Activated naive CD4-positive, alpha-beta T cell treated with anti-CD3 and anti-CD28 coated beads for 36 hours (primary cell): Measurements from ENCODE around the gene ARHGAP8. TPM values are rescaled to one million over a fixed set of nuclear protein-coding genes. Genes with fewer than 3 reads are reported as not detected.

Experiments
- CTCF ChIA-PET: fragments of 350-600 bp; sonication (Branson Sonifier 250); formaldehyde crosslinking; loops from one replicate; lab custom pipeline; 2021; ENCODE audit warnings: antibody characterized with exemption; lab: Charles Lee
- DNase-seq: peaks from one replicate; pipeline ENCODE4 v3.0.0-alpha.2; 2020
- H3K27ac Mint-ChIP-seq: one replicate; pipeline ENCODE4 v1.8.0; 2021; ENCODE audit warnings: mild to moderate bottlenecking, mixed read lengths
- H3K27me3 Mint-ChIP-seq: one replicate; pipeline ENCODE4 v1.8.0; 2021; ENCODE audit warnings: low read depth, mixed read lengths
- H3K36me3 Mint-ChIP-seq: one replicate; pipeline ENCODE4 v1.8.0; 2021; ENCODE audit warnings: low read depth, mixed read lengths
- H3K4me1 Mint-ChIP-seq: one replicate; pipeline ENCODE4 v1.8.0; 2021; ENCODE audit warnings: low read depth, mixed read lengths
- H3K4me3 Mint-ChIP-seq: one replicate; pipeline ENCODE4 v1.8.0; 2021; ENCODE audit warnings: mild to moderate bottlenecking, moderate library complexity, mixed read lengths
- H3K9me3 Mint-ChIP-seq: one replicate; pipeline ENCODE4 v1.8.0; 2021; ENCODE audit warnings: mixed read lengths
- intact Hi-C: fragments of 100-400 bp; cut with micrococcal nuclease; formaldehyde crosslinking; loops from one replicate; pipeline ENCODE4 v1.15.1; 2023
- total RNA-seq, 2 experiments: library from RNA; stranded (reverse); gene quantifications; one replicate each; pipeline ENCODE4 v1.2.3, GENCODE V29; 2021

The ARHGAP8 gene
- total RNA-seq, 2 experiments from 2014 or later = 1.6 to 2.7 TPM

DNA sequence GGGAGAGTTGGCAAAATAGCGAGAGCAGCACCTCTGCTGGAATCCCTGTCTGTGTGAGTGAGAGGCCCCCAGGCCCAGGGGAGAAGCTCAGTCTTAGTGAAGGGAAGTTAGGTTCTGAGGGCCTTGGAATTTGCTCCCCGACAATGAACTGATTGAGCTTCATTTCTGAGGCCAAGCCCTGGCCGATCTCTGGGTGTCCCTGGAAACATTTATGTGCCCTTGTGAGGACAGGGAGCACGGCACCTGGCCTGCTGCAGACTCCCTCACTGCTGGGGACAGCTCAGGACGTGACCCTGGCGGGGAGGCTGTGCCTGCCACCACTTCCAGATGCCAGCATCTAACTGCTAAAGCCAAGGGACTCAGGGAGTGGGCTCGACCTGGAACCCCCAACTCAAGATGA lies 52.0 kb downstream of the ARHGAP8 start:
- H3K36me3 Mint-ChIP-seq = no peaks in the 10 kb centered on the region
- no peak overlapping the region for H3K27ac Mint-ChIP-seq
- H3K4me3 Mint-ChIP-seq = no peak overlapping the region
- no peaks in the 10 kb centered on the region for H3K9me3 Mint-ChIP-seq
- no peaks in the 10 kb centered on the region for H3K27me3 Mint-ChIP-seq
- DNase-seq = no peak
- CTCF ChIA-PET = no interaction called here
- H3K4me1 Mint-ChIP-seq = peaks cover 3% of the 10 kb centered on the region
- intact Hi-C loops = no loop called here

DNA sequence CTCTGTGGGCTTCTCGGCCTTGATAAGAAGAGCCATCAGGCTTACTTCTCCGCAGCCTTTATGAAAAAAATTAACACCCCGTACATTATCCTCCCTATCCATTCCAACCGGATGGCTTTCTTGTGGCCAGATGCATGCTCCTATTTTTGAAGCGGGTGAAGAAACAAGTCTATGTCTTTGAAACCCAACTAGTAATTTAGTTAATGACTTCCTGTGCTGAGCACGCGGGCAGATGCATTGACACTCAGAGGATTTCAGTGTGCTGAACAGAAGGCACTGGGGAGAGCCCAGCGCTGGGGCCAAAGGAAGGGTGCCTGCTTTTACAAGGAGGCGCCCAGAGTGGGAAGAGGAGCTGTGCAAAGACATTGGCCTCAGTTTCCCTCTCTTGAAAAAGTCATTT lies 53.3 kb downstream of the ARHGAP8 start:
- Mint-ChIP-seq H3K4me1 (peaks cover 3% of the 10 kb centered on the region), H3K27me3 (no peaks in the 10 kb centered on the region), H3K36me3 (no peaks in the 10 kb centered on the region), H3K4me3 (no peak overlapping the region), H3K27ac (no peak overlapping the region), H3K9me3 (no peaks in the 10 kb centered on the region)
- no peak for DNase-seq
- CTCF ChIA-PET = no interaction called here
- intact Hi-C loops = no loop called here

GRCh38 chr22:44807232-44807631 lies 54.9 kb downstream of the ARHGAP8 start:
- CTCF ChIA-PET = no interaction called here
- Mint-ChIP-seq H3K9me3 (no peaks in the 10 kb centered on the region), H3K27ac (no peak overlapping the region), H3K4me1 (peaks cover 3% of the 10 kb centered on the region), H3K4me3 (no peak overlapping the region), H3K27me3 (no peaks in the 10 kb centered on the region), H3K36me3 (no peaks in the 10 kb centered on the region)
- DNase-seq = no peak
- intact Hi-C loops = no loop called here

DNA sequence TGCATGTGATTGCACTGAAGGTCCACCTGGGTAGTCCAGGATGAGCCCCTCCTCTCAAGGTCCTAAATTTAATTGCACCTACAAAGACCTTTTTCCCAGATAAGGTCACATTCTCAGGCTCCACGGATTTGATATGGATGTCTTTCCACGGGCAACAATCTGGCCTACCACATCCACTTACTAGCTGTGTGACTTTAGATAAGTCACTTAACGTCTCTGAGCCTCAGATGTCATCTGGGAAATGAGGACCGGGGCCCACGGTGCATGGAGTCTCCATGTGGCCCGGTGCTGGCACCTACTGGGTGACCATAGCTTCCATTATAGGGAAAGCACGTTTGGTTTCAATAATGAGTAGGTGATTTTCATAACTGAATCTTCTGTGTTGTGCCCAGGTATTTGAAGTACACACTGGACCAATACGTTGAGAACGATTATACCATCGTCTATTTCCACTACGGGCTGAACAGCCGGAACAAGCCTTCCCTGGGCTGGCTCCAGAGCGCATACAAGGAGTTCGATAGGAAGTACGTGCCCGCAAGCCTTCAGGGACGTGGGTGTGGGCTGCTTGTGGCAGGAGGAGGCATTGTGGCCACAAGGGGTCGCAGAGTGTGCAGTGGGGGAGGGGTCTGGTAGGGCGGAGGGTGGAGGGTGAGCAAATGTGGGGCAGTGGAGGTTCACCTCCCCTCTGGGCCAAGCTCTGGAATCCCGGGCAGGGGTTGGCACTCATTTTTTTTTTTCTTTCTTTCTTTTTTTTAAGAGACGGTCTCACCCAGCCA lies 55.7 kb downstream of the ARHGAP8 start:
- Mint-ChIP-seq H3K27me3 (no peaks in the 10 kb centered on the region), H3K4me3 (no peak overlapping the region), H3K36me3 (no peaks in the 10 kb centered on the region), H3K9me3 (no peaks in the 10 kb centered on the region), H3K27ac (no peak overlapping the region), H3K4me1 (peaks cover 3% of the 10 kb centered on the region)
- intact Hi-C loops = no loop called here
- CTCF ChIA-PET = no interaction called here
- peak; percentile 19 for DNase-seq

DNA sequence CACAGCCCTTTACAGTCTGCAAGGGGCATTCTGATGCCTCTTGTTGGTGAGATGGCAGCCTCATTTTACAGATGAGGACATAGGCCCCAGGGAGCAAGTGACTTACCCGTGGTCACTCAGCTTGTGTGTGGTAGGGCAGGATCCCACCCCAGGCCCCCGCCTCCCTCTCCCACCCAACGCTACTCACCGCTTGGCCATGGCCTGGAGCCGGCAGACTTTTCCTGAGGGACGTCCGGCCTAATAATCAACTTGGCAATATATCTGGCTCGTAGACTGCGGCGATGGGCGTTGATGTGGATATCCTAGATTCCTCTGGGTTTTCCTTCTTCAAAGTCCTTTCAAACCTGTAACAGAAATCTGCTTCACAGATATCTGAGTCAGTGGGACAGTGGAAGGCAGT lies 57.1 kb downstream of the ARHGAP8 start:
- H3K27ac Mint-ChIP-seq = no peak overlapping the region
- peaks cover 3% of the 10 kb centered on the region for H3K4me1 Mint-ChIP-seq
- CTCF ChIA-PET = no interaction called here
- no peak for DNase-seq
- H3K9me3 Mint-ChIP-seq = no peaks in the 10 kb centered on the region
- intact Hi-C loops = no loop called here
- no peaks in the 10 kb centered on the region for H3K36me3 Mint-ChIP-seq
- no peaks in the 10 kb centered on the region for H3K27me3 Mint-ChIP-seq
- H3K4me3 Mint-ChIP-seq = no peak overlapping the region

DNA sequence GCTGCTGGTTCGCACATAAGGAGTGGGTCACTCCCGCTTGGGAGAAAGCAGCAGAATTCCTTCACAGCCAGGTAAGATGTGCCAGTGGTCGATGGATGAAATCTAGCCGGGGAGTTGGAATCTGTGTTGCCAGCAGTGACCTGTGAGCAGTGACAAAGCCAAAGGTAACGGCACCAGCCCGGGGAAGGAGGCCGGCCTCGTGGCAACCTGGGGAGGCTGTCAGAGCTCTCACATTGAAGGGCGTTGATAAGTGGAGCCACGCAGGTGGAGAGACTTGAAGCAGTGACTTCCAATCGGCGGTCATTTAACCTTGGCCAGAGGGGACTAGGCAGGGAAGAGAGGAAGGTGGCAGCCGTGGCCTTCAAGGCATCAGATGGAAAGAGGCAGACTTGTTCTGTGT lies 58.8 kb downstream of the ARHGAP8 start:
- H3K9me3 Mint-ChIP-seq = no peaks in the 10 kb centered on the region
- H3K27me3 Mint-ChIP-seq = no peaks in the 10 kb centered on the region
- no peaks in the 10 kb centered on the region for H3K36me3 Mint-ChIP-seq
- CTCF ChIA-PET = interaction anchor here (0.5 kb wide), 1 partner anchor 286 kb away, joined by 3 read pairs; no protein-coding TSS in a partner anchor
- intact Hi-C loops = no loop called here
- no peak overlapping the region for H3K27ac Mint-ChIP-seq
- no peak for DNase-seq
- peaks cover 3% of the 10 kb centered on the region for H3K4me1 Mint-ChIP-seq
- no peak overlapping the region for H3K4me3 Mint-ChIP-seq

- H3K27me3 Mint-ChIP-seq = no peaks in the 10 kb centered on the region
- no peaks in the 10 kb centered on the region for H3K36me3 Mint-ChIP-seq
- no peak overlapping the region for H3K27ac Mint-ChIP-seq
- H3K4me1 Mint-ChIP-seq = no peaks in the 10 kb centered on the region
- no peak overlapping the region for H3K4me3 Mint-ChIP-seq
- intact Hi-C loops = no loop called here
- CTCF ChIA-PET = no interaction called here
- H3K9me3 Mint-ChIP-seq = no peaks in the 10 kb centered on the region
- DNase-seq = no peak
Measured at GRCh38 chr22:44813416-44813815, 61.0 kb downstream of the ARHGAP8 start.

DNA sequence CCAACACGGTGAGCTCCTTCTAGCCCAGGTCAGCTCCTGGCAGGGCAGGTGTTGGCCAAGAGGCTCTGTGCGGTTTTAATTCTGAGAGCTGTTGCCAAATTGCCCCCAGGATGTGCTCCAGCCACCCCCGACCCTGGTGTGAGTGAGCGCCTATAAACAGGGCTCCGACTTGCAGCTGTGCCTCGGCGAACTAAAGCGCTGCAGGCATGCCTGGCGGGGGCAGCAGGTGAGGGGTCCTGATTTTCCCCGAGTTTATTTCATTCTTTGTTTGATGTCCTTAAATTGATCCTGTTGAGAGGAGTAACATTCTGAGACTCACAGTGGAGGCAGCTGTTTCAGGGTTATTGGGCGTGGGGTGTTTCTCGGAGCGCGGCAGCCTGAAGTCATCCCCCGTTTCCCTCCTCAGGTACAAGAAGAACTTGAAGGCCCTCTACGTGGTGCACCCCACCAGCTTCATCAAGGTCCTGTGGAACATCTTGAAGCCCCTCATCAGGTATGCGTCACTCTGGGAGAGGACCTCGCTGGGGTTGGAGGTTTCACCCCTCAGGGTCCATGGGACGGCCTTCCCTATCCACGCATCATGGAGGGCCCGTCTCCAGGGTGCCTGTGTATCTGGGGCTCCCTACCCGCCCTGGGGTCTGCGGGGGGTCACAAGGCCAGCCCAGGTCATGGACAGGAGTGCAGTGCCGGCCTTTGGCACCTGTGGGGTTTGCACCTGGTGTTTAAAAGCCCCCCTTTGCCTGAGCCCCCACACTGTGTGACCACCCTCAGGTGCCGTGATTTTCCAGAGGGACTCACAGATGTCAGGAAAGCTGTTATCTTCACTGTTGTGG lies 62.1 kb downstream of the ARHGAP8 start:
- Mint-ChIP-seq H3K27me3 (no peaks in the 10 kb centered on the region), H3K4me1 (no peaks in the 10 kb centered on the region), H3K36me3 (no peaks in the 10 kb centered on the region), H3K4me3 (no peak overlapping the region), H3K9me3 (no peaks in the 10 kb centered on the region), H3K27ac (no peak overlapping the region)
- CTCF ChIA-PET = no interaction called here
- intact Hi-C loops = no loop called here
- DNase-seq = no peak

GRCh38 chr22:44815099-44816070 lies 63.0 kb downstream of the ARHGAP8 start:
- DNase-seq = no peak
- CTCF ChIA-PET = interaction anchor here (1.0 kb wide), 1 partner anchor 14 kb away, joined by 4 read pairs; no protein-coding TSS in a partner anchor
- peaks cover 2% of the 10 kb centered on the region for H3K27me3 Mint-ChIP-seq

DNA sequence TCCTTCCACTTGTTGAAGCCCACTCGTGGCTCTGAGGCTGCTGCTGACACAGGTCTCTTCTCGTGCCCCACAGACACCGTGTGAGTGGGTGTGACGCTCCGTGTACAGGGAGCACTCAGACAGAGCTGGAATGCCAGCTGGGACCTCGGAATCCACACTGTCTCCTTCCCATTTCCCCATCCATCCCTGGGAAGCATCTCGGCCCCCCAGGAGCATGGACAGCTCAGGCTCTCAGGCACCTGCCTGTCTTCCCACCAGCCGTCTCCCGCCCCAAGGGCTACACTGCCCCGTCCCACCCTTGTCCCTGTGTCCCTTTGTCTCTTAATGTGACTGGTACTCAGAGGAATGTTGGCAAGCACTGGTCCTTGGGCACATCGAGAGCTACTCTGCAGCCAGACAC lies 63.8 kb downstream of the ARHGAP8 start:
- CTCF ChIA-PET = interaction anchor here (0.6 to 1.0 kb wide), 3 partner anchors 14 to 137 kb away, joined by 3 to 4 read pairs (median 3); no protein-coding TSS in a partner anchor
- Mint-ChIP-seq H3K27me3 (peaks cover 2% of the 10 kb centered on the region), H3K4me1 (no peaks in the 10 kb centered on the region), H3K9me3 (no peaks in the 10 kb centered on the region), H3K4me3 (no peak overlapping the region), H3K27ac (no peak overlapping the region), H3K36me3 (no peaks in the 10 kb centered on the region)
- no peak for DNase-seq
- intact Hi-C loops = no loop called here

More at GRCh38 chr22:44815099-44816070, 63.0 kb downstream of the ARHGAP8 start:
- H3K4me1 Mint-ChIP-seq = no peaks in the 10 kb centered on the region
- intact Hi-C loops = no loop called here
- no peaks in the 10 kb centered on the region for H3K9me3 Mint-ChIP-seq
- H3K27ac Mint-ChIP-seq = no peak overlapping the region
- H3K36me3 Mint-ChIP-seq = no peaks in the 10 kb centered on the region
- H3K4me3 Mint-ChIP-seq = no peak overlapping the region

DNA sequence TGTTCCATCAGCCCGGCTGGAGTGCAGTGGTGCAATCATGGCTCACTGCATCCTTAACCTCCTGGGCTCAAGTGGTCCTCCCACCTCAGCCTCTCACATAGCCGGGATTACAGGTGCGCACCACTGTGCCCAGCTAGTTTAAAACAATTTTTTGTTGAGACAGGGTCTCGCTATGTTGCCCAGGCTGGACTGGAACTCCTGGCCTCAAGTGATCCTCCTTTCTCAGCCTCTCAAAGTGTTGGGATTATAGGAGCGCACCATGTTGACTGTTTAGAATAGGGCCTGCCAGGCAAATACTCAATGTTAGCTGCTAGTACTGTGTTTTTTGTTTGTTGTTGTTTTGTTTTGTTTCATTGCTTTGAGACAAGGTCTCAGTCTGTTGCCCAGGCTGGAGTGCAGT lies 66.4 kb downstream of the ARHGAP8 start:
- CTCF ChIA-PET = no interaction called here

More for the DNA sequence above, 66.4 kb downstream of the ARHGAP8 start:
- no peaks in the 10 kb centered on the region for H3K4me1 Mint-ChIP-seq
- H3K4me3 Mint-ChIP-seq = no peak overlapping the region
- no peak for DNase-seq
- no peak overlapping the region for H3K27ac Mint-ChIP-seq
- intact Hi-C loops = no loop called here
- H3K27me3 Mint-ChIP-seq = peaks cover 7% of the 10 kb centered on the region
- no peaks in the 10 kb centered on the region for H3K36me3 Mint-ChIP-seq
- H3K9me3 Mint-ChIP-seq = no peaks in the 10 kb centered on the region
